K562 (cell line): ENCODE measurements around the gene SERTAD2. TPM values are rescaled to one million over a fixed set of nuclear protein-coding genes. Genes with fewer than 3 reads are reported as not detected.
A peak's percentile ranks its signal among the peaks of the same experiment; 100 is the strongest.

Experiments used
- CTBP1 ChIP-seq: fragments of 450-650 bp; IDR thresholded peaks from 2 replicates; pipeline ENCODE4 v1.6.1; 2016; ENCODE audit warnings: borderline replicate concordance
- DMBX1 ChIP-seq: fragments of 250-450 bp; sonication (Bioruptor Pico); IDR thresholded peaks from 2 replicates; pipeline ENCODE4 v1.8.0; 2022; ENCODE audit warnings: inconsistent platforms, mild to moderate bottlenecking, moderate library complexity, borderline replicate concordance
- FOXK2 ChIP-seq, 2 experiments: fragments of 450-650 bp; IDR thresholded peaks in 1 of 2; conservative IDR thresholded peaks in 1 of 2; 2 replicates each; pipeline ENCODE4 v1.6.1; 2016; ENCODE audit warnings: low read depth in 2 of 2, mild to moderate bottlenecking in 1 of 2
- HDAC3 ChIP-seq: fragments of 450-650 bp; IDR thresholded peaks from 2 replicates; pipeline ENCODE4 v1.6.1; 2018; ENCODE audit warnings: borderline replicate concordance, mild to moderate bottlenecking, moderate library complexity; ENCODE audit not compliant: partially characterized antibody
- IRF1 ChIP-seq: sonication (generic); formaldehyde crosslinking; IDR thresholded peaks from 2 replicates; pipeline ENCODE4 v1.8.0; 2022; ENCODE audit warnings: missing genetic modification reagents, mild to moderate bottlenecking, borderline replicate concordance
- JUND ChIP-seq, 2 experiments: IDR thresholded peaks; 2 replicates in 1 of 2; 3 replicates in 1 of 2; pipeline ENCODE4 v1.6.1; 2011; ENCODE audit warnings: borderline replicate concordance in 2 of 2, low read depth in 2 of 2, low read length in 2 of 2, improper control_type of control experiment in 1 of 2, missing biosample characterization in 1 of 2, missing genetic modification characterization in 1 of 2, missing genetic modification reagents in 1 of 2
- KAT7 ChIP-seq: sonication (generic); formaldehyde crosslinking; IDR thresholded peaks from 2 replicates; pipeline ENCODE4 v1.8.0; 2022; ENCODE audit warnings: missing genetic modification reagents, mild to moderate bottlenecking, borderline replicate concordance
- KAT8 ChIP-seq: fragments of 450-650 bp; IDR thresholded peaks from 2 replicates; pipeline ENCODE4 v1.6.1; 2016; ENCODE audit warnings: low read depth, mild to moderate bottlenecking
- MEF2A ChIP-seq: IDR thresholded peaks from 2 replicates; pipeline ENCODE4 v1.6.1; 2011; ENCODE audit warnings: low read depth, mild to moderate bottlenecking, low read length, moderate library complexity; ENCODE audit not compliant: control insufficient read depth
- MLLT1 ChIP-seq, 2 experiments: fragments of 450-650 bp; IDR thresholded peaks; 2 replicates each; pipeline ENCODE4 v1.6.1; 2016
- POLR2H ChIP-seq: IDR thresholded peaks from 2 replicates; pipeline ENCODE4 v1.6.1; 2016; ENCODE audit warnings: missing genetic modification characterization, low read depth, mild to moderate bottlenecking, control low read depth, missing compliant biosample characterization, moderate library complexity
- RNF2 ChIP-seq: sonication (generic); IDR thresholded peaks from 2 replicates; pipeline ENCODE4 v1.6.1; 2016
- TSHZ1 ChIP-seq: fragments of 250-450 bp; sonication (Bioruptor Pico); IDR thresholded peaks from 2 replicates; pipeline ENCODE4 v1.4.0; 2020; ENCODE audit warnings: mild to moderate bottlenecking, moderate library complexity
- ZKSCAN3 ChIP-seq: fragments of 250-450 bp; sonication (Bioruptor Pico); IDR thresholded peaks from 2 replicates; pipeline ENCODE4 v1.4.0; 2020
- ZNF140 ChIP-seq: fragments of 250-450 bp; sonication (Bioruptor Pico); IDR thresholded peaks from 2 replicates; pipeline ENCODE4 v1.8.0; 2021; ENCODE audit warnings: moderate library complexity, mild to moderate bottlenecking, inconsistent platforms
- ZNF23 ChIP-seq: fragments of 250-450 bp; sonication (Bioruptor Pico); IDR thresholded peaks from 2 replicates; pipeline ENCODE4 v1.4.0; 2020; ENCODE audit warnings: mild to moderate bottlenecking
- polyA plus RNA-seq, 8 experiments: library from polyadenylated mRNA; depleted of rRNA in 4 of 8; stranded (reverse) in 5 of 8; unstranded in 3 of 8; fragments of >200 nt; fragmentation: Nextera tagmentation in 2 of 8; fragmentation: Illumina TruSeq in 1 of 8; extraction: Ambion mirVana in 2 of 8; extraction: Trizol in 1 of 8; gene quantifications; 2 replicates each; pipeline versions ENCODE4 v1.2.1 to v1.2.3, GENCODE V29; 2011 to 2014; ENCODE audit warnings: inconsistent platforms in 1 of 8, missing spikeins in 1 of 8
- total RNA-seq, 7 experiments: library from RNA; depleted of rRNA in 6 of 7; stranded (reverse); fragments of >200 nt in 6 of 7; fragmentation: Illumina TruSeq in 2 of 7; extraction: Trizol in 2 of 7; gene quantifications; 2 replicates each; pipeline versions ENCODE4 v1.2.1 to v1.2.3, GENCODE V29; 2011 to 2021; ENCODE audit warnings: low replicate concordance in 1 of 7
- TF ChIP-seq, protein P1 (sequence below): fragments of 250-450 bp; sonication (Bioruptor Pico); IDR thresholded peaks from 2 replicates; pipeline ENCODE4 v1.4.0; 2020; ENCODE audit warnings: borderline replicate concordance

SERTAD2 gene
- total and polyA plus RNA-seq, 9 of the 15 experiments (the other 6 are each of a cell fraction or from before 2014, with no cell fraction given), result 3.0 to 12.5 (median 6.1) TPM

- TF ChIP-seq TSHZ1 (CRISPR knock-in tag) (no peak), ZKSCAN3 (no peak), FOXK2 (conservative IDR thresholded peaks at IDR 0.05 in 1 of 2, IDR thresholded peaks at IDR 0.05 in 1 of 2; ENCODE audit: low read depth in 2 of 2) (peak; percentile 96 to 98), DMBX1 (no peak), IRF1 (CRISPR knock-in tag) (no peak), ZNF140 (CRISPR knock-in tag) (no peak), KAT7 (CRISPR knock-in tag) (no peak; the same call in 1 of the 2 replicates), ZNF23 (CRISPR knock-in tag) (no peak), JUND (IDR thresholded peaks at IDR 0.05; ENCODE audit: borderline replicate concordance, low read depth, low read length) (peak; percentile 57; the same call in 1 of the 2 replicates), JUND (tag; IDR thresholded peaks at IDR 0.05; ENCODE audit: borderline replicate concordance, low read depth, low read length) (peak; percentile 57; the same call in 1 of the 3 replicates), POLR2H (tag) (0 out of 2 replicates have a peak, but pooled peaks have one; percentile 31), KAT8 (no peak), HDAC3 (peak; percentile 40), RNF2 (no peak), MLLT1 (IDR thresholded peaks at IDR 0.05) (0 out of 4 replicates have a peak, but pooled peaks have one; percentile 14 to 18), MEF2A (no peak), CTBP1 (no peak)
- TF ChIP-seq, protein P1, sequence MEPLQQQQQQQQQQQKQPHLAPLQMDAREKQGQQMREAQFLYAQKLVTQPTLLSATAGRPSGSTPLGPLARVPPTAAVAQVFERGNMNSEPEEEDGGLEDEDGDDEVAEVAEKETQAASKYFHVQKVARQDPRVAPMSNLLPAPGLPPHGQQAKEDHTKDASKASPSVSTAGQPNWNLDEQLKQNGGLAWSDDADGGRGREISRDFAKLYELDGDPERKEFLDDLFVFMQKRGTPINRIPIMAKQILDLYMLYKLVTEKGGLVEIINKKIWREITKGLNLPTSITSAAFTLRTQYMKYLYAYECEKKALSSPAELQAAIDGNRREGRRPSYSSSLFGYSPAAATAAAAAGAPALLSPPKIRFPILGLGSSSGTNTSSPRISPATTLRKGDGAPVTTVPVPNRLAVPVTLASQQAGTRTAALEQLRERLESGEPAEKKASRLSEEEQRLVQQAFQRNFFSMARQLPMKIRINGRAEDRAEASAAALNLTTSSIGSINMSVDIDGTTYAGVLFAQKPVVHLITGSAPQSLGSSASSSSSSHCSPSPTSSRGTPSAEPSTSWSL, result no peak
These were observed 7.5 kb downstream of the SERTAD2 start (continued) for GRCh38 chr2:64646007-64646880.
